Measurements from ENCODE around the gene PARD6G.

Gene PARD6G

DNA sequence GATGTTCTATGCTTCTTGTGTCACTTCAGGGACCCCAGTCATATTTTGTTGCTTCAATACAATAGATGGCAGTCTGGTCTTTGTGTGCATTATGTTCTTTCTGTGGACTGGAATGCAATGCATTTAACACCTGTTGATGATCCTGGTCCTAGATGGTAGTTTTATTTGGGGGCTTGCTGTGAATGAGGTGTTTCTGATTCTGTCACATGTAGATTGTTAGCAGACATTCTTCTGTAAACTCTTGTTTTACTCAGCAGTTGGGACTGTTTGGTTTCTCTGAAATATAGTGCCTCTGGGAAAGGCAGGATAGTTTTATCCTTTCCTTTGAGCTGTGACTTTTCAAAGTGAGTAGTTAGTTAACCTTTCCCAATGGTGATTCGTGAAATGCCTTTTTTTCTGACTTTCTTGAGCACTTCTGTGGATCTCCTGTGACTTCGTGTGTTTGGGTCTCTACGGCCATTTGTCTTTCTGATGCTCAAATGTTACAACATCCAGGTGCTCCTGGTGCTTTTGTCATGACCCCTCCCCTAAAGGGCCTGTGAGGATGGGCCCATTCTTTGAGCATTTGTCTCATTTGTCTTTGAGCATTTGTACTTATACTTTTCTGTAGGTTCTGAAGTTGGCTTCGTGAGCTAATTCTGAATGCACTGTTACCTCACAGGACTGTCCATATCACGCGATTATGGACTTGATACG, 117.5 kb downstream of the PARD6G start:
- no peaks in the 10 kb centered on the region for H3K9me3 ChIP-seq
- H3K4me3 ChIP-seq (ENCODE audit: low read depth in 1 of 2, low read length in 1 of 2) = no peak overlapping the region
- TF ChIP-seq, protein P1, sequence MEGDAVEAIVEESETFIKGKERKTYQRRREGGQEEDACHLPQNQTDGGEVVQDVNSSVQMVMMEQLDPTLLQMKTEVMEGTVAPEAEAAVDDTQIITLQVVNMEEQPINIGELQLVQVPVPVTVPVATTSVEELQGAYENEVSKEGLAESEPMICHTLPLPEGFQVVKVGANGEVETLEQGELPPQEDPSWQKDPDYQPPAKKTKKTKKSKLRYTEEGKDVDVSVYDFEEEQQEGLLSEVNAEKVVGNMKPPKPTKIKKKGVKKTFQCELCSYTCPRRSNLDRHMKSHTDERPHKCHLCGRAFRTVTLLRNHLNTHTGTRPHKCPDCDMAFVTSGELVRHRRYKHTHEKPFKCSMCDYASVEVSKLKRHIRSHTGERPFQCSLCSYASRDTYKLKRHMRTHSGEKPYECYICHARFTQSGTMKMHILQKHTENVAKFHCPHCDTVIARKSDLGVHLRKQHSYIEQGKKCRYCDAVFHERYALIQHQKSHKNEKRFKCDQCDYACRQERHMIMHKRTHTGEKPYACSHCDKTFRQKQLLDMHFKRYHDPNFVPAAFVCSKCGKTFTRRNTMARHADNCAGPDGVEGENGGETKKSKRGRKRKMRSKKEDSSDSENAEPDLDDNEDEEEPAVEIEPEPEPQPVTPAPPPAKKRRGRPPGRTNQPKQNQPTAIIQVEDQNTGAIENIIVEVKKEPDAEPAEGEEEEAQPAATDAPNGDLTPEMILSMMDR (IDR thresholded peaks at IDR 0.05) = no peak
- H3K27ac ChIP-seq = no peak overlapping the region
- H3K36me3 ChIP-seq = peaks cover 7% of the 10 kb centered on the region
- H3K27me3 ChIP-seq = no peaks in the 10 kb centered on the region
- H3K4me1 ChIP-seq (ENCODE audit: control insufficient read depth in 1 of 2, insufficient read depth in 1 of 2, low read depth in 1 of 2, low read length in 1 of 2) = no peaks in the 10 kb centered on the region

DNA sequence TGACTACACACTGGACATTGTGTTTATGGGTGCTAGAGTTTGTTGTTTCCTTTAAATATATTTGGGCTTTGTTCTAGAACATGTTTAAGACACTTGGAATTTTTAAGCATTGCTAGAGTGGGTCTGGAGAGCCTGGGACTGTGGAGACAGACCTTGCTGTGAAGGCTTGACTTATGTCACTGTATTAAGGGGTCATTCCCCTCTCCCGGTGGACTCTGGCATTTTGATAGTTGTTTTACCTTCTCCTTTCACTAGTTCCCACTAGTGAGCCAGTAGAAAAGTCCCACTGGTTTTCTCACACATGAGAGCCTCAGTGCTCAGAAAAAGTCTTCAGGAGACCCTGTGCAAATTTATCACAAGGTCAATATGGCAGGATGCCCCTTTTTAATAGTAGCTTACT, 119.7 kb downstream of the PARD6G start:
- no peaks in the 10 kb centered on the region for H3K27me3 ChIP-seq
- H3K4me1 ChIP-seq (ENCODE audit: control insufficient read depth in 1 of 2, insufficient read depth in 1 of 2, low read depth in 1 of 2, low read length in 1 of 2) = no peaks in the 10 kb centered on the region
- H3K27ac ChIP-seq = no peak overlapping the region
- H3K4me3 ChIP-seq (ENCODE audit: low read depth in 1 of 2, low read length in 1 of 2) = no peak overlapping the region
- H3K36me3 ChIP-seq = no peaks in the 10 kb centered on the region
- TF ChIP-seq, protein P1 (IDR thresholded peaks at IDR 0.05) = no peak
- no peaks in the 10 kb centered on the region for H3K9me3 ChIP-seq

DNA sequence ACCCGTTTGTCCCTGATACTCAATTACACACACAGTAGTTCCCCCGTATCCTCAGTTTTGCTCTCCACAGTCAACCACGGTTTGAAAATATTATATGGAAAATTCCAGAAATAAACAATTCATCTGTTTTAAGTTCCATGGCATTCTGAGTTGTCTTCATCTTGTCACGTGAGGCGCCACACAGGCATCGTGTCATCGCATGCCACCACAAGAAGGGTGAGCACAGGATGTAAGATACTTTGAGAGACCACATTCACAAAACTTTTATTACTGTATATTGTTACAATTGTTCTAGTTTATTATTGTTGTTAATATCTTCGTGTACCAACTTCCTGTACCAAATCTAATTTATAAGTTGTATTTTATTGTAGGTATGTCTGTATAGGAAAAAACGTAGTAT, 120.5 kb downstream of the PARD6G start:
- Histone ChIP-seq H3K4me3 (ENCODE audit: low read depth in 1 of 2, low read length in 1 of 2) (no peak overlapping the region), H3K27me3 (no peaks in the 10 kb centered on the region), H3K36me3 (no peaks in the 10 kb centered on the region), H3K4me1 (ENCODE audit: control insufficient read depth in 1 of 2, insufficient read depth in 1 of 2, low read depth in 1 of 2, low read length in 1 of 2) (no peaks in the 10 kb centered on the region), H3K27ac (no peak overlapping the region), H3K9me3 (no peaks in the 10 kb centered on the region)
- TF ChIP-seq, protein P1 (IDR thresholded peaks at IDR 0.05) = no peak

DNA sequence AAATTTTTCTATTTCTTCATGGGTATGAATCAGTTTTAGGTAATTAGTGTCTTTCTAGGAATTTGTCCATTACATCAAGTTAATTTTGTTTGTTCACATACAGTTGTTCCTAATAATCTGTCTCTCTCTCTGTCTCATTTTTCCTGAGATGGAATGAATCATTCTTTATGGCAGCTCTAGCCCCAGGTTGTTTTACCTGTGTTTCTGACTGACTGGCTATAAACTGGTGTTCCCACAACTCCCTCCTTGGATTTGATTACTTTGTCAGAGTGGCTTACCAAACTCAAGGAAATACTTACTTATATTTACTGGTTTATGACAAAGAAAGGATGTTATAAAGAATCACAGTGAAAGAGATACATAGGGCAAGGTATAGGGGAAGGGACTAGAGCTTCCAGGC, 123.2 kb downstream of the PARD6G start:
- TF ChIP-seq, protein P1 (IDR thresholded peaks at IDR 0.05) = no peak
- Histone ChIP-seq H3K9me3 (no peaks in the 10 kb centered on the region), H3K4me3 (ENCODE audit: low read depth in 1 of 2, low read length in 1 of 2) (no peak overlapping the region), H3K36me3 (no peaks in the 10 kb centered on the region), H3K27me3 (no peaks in the 10 kb centered on the region), H3K27ac (no peak overlapping the region), H3K4me1 (ENCODE audit: control insufficient read depth in 1 of 2, insufficient read depth in 1 of 2, low read depth in 1 of 2, low read length in 1 of 2) (no peaks in the 10 kb centered on the region)

DNA sequence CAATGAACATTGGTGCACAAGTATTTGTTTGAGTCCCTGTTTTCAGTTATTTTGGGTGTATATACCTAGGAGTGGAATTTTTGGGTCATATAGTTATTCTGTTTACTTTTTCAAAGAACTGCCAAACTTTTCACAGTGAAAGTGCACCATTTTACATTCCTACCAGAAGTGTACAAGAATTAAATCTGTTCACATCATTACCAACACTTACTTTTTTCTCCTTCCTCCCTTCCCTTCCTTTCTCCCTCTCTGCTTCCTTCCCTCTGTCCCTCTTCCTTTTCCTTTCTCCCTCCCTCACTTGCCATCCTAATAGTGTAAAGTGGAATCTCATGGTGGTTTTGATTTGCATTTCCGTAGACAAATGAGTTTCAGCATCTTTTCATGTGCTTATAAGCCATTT, 126.4 kb downstream of the PARD6G start:
- no peaks in the 10 kb centered on the region for H3K4me1 ChIP-seq (ENCODE audit: control insufficient read depth in 1 of 2, insufficient read depth in 1 of 2, low read depth in 1 of 2, low read length in 1 of 2)
- no peak overlapping the region for H3K27ac ChIP-seq
- H3K36me3 ChIP-seq = no peaks in the 10 kb centered on the region
- no peaks in the 10 kb centered on the region for H3K27me3 ChIP-seq
- TF ChIP-seq, protein P1 (IDR thresholded peaks at IDR 0.05) = no peak
- no peak overlapping the region for H3K4me3 ChIP-seq (ENCODE audit: low read depth in 1 of 2, low read length in 1 of 2)
- no peaks in the 10 kb centered on the region for H3K9me3 ChIP-seq

Measured in neutrophil (primary cell).